ENCODE results near the gene DPPA3. TPM values are rescaled to one million over a fixed set of nuclear protein-coding genes. Genes with fewer than 3 reads are reported as not detected.

DPPA3 gene
- total and polyA plus RNA-seq, 2 of the 8 experiments (the other 6 are each of a cell fraction or from before 2014, with no cell fraction given) = 0.30 to 1.2 TPM

GRCh38 chr12:7661741-7662140 is 49.5 kb upstream of the DPPA3 start:
- Histone ChIP-seq H3K4me2 (ENCODE audit: insufficient read depth in 1 of 2, low read depth in 2 of 2, low read length in 2 of 2) (no peak overlapping the region), H3K18ac (ENCODE audit: extremely low read depth, low read length) (no peak overlapping the region), H3K9ac (replicated peaks in 1 of 4; ENCODE audit: extremely low read depth in 1 of 4, low read depth in 3 of 4, low read length in 3 of 4) (no peak overlapping the region), H2BK5ac (ENCODE audit: low read depth, low read length) (no peak overlapping the region), H4K5ac (ENCODE audit: insufficient read length, low read depth, low read length) (no peak overlapping the region), H3K4me3 (ENCODE audit: extremely low read depth in 1 of 4, insufficient read depth in 2 of 4, low read depth in 3 of 4, low read length in 4 of 4) (no peak overlapping the region), H3K23me2 (ENCODE audit: low read depth, low read length) (no peaks in the 10 kb centered on the region), H3K27ac (ENCODE audit: low read depth, low read length) (no peak overlapping the region), H3K27me3 (replicated peaks in 1 of 4; ENCODE audit: control insufficient read depth in 3 of 4, extremely low read depth in 1 of 4, insufficient read depth in 3 of 4, low read length in 3 of 4) (no peaks in the 10 kb centered on the region; a peak in 1 of 7 replicates), H3K23ac (ENCODE audit: insufficient read length) (no peak overlapping the region), H3K79me2 (ENCODE audit: control insufficient read depth in 1 of 2, insufficient read depth in 2 of 2, low read length in 2 of 2) (no peaks in the 10 kb centered on the region), H2BK12ac (ENCODE audit: low read depth, low read length) (no peak overlapping the region), H3K56ac (replicated peaks; ENCODE audit: insufficient read length, low read depth, low read length) (no peak overlapping the region), H3K79me1 (ENCODE audit: low read depth, low read length) (no peaks in the 10 kb centered on the region), H3K14ac (ENCODE audit: insufficient read length) (no peak overlapping the region), H3K9me3 (ENCODE audit: insufficient read depth in 2 of 2, low read depth in 1 of 2, low read length in 1 of 2) (no peaks in the 10 kb centered on the region), H4K8ac (ENCODE audit: extremely low read depth, insufficient read depth, low read length) (no peak overlapping the region), H4K91ac (replicated peaks; ENCODE audit: insufficient read length, low read length) (no peak overlapping the region), H2BK120ac (replicated peaks; ENCODE audit: low read depth, low read length) (no peak overlapping the region), H3K4me1 (replicated peaks in 1 of 4; ENCODE audit: control insufficient read depth in 3 of 4, insufficient read depth in 4 of 4, low read length in 3 of 4) (no peaks in the 10 kb centered on the region), H3K36me3 (ENCODE audit: control insufficient read depth in 2 of 4, insufficient read depth in 4 of 4, low read length in 3 of 4) (no peaks in the 10 kb centered on the region), H2BK15ac (ENCODE audit: low read length) (no peak overlapping the region), H4K20me1 (replicated peaks in 1 of 2; ENCODE audit: control insufficient read depth in 1 of 2, insufficient read depth in 2 of 2, low read length in 2 of 2) (no peaks in the 10 kb centered on the region), H2BK20ac (ENCODE audit: low read length) (no peak overlapping the region), H2AK5ac (ENCODE audit: low read depth, low read length) (no peak overlapping the region), H3K4ac (replicated peaks; ENCODE audit: insufficient read length, low read depth, low read length) (no peak overlapping the region), H2AFZ (ENCODE audit: low read length) (peak overlapping the region; percentile 76; the same call in 1 of the 2 replicates)
- FAIRE-seq (no peak), DNase-seq (ENCODE audit: low read depth in 1 of 2, low spot score in 2 of 2) (no peak)
- TF ChIP-seq EGR1 (IDR thresholded peaks at IDR 0.05; ENCODE audit: borderline replicate concordance, low read depth, low read length) = no peak
- TF ChIP-seq CHD2 (IDR thresholded peaks at IDR 0.05; ENCODE audit: low read length) = no peak
- no peak for TF ChIP-seq SIN3A (conservative IDR thresholded peaks at IDR 0.05 in 1 of 2, IDR thresholded peaks at IDR 0.05 in 1 of 2; ENCODE audit: low read depth in 1 of 2, low read length in 2 of 2)
- no peak for TF ChIP-seq GABPA (IDR thresholded peaks at IDR 0.05; ENCODE audit: borderline replicate concordance, insufficient read depth, low read length)
- no peak for TF ChIP-seq RNF2 (IDR thresholded peaks at IDR 0.05; ENCODE audit: borderline replicate concordance, low read depth, low read length, missing control alignments, poor library complexity, severe bottlenecking)
- no peak for TF ChIP-seq KDM1A (IDR thresholded peaks at IDR 0.05; ENCODE audit: borderline replicate concordance, low read length)
- TF ChIP-seq TEAD4 (IDR thresholded peaks at IDR 0.05; ENCODE audit: low read depth, low read length) = no peak
- no peak for TF ChIP-seq BRCA1 (IDR thresholded peaks at IDR 0.05; ENCODE audit: low read depth, low read length)
- no peak for TF ChIP-seq BCL11A (IDR thresholded peaks at IDR 0.05; ENCODE audit: low read depth in 2 of 2, low read length in 2 of 2)
- ChIA-PET POLR2A (ENCODE audit: partially characterized antibody) (no interaction called here), CTCF (ENCODE audit: partially characterized antibody) (interaction anchor here (1.2 to 4.6 kb wide), 2 partner anchors 18 to 144 kb away, joined by 3 to 27 read pairs; no protein-coding TSS in a partner anchor)
- 77% methylated on average over 5 of the region's 5 CpGs; no CpG with 5 or more reads in 1 of the 2 experiments for WGBS, 2 experiments (ENCODE audit: extremely low coverage in 1 of 2, insufficient coverage in 1 of 2, insufficient read length in 1 of 2, insufficient replicate concordance in 2 of 2, low coverage in 1 of 2, low lambda C conversion rate in 2 of 2, missing lambda C conversion rate in 1 of 2)
